PFSK-1 (cell line): ENCODE results near the gene NAV2.

Experiments
- FOXP2 ChIP-seq: optimal IDR thresholded peaks from 2 replicates; pipeline ENCODE3; 2011; ENCODE audit warnings: borderline replicate concordance, control low read depth, inconsistent platforms; ENCODE audit not compliant: insufficient read depth; ENCODE audit errors: extremely low read length, extremely low read depth
- POLR2AphosphoS5 ChIP-seq: IDR thresholded peaks from 2 replicates; pipeline ENCODE4 v1.6.1; 2012; ENCODE audit warnings: low read depth, mild to moderate bottlenecking, control low read depth, low read length, moderate library complexity
- SIN3A ChIP-seq: IDR thresholded peaks from 2 replicates; pipeline ENCODE4 v1.6.1; 2012; ENCODE audit warnings: mild to moderate bottlenecking, low read length, moderate library complexity, borderline replicate concordance; ENCODE audit not compliant: insufficient read depth
- TAF1 ChIP-seq: IDR thresholded peaks from 2 replicates; pipeline ENCODE4 v1.6.1; 2012; ENCODE audit warnings: low read length, control low read depth, borderline replicate concordance; ENCODE audit not compliant: insufficient read depth
- TF ChIP-seq, protein P1 (sequence below), 2 experiments: IDR thresholded peaks; 2 replicates each; pipeline versions ENCODE4 v1.6.1 to v1.8.0; 2011 to 2012; ENCODE audit warnings: low read depth in 2 of 2, low read length in 2 of 2, control low read depth in 1 of 2, inconsistent platforms in 1 of 2, mild to moderate bottlenecking in 1 of 2, moderate library complexity in 1 of 2; ENCODE audit not compliant: insufficient read depth in 1 of 2

Gene NAV2

DNA sequence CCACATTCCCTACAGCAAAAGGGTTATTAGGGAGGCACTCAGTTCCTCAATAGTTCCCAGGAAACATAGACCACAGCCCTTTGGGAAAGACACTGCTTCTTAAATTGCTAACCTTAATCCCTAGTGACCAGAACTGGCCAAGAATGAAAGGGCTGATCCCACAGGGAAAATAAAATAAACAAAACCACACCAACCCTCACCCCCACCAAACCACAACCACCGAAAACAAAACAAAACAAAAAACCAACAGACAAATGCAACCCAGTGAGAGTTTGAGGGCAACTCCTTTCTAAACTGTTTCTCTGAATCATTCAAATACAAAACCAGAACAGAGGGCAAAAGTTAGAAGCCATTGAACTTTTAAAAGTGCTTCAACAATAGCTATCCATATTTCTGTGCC lies 57.2 kb downstream of the NAV2 start:
- TF ChIP-seq POLR2AphosphoS5 = no peak
- no peak for TF ChIP-seq TAF1
- TF ChIP-seq FOXP2 = no peak

DNA sequence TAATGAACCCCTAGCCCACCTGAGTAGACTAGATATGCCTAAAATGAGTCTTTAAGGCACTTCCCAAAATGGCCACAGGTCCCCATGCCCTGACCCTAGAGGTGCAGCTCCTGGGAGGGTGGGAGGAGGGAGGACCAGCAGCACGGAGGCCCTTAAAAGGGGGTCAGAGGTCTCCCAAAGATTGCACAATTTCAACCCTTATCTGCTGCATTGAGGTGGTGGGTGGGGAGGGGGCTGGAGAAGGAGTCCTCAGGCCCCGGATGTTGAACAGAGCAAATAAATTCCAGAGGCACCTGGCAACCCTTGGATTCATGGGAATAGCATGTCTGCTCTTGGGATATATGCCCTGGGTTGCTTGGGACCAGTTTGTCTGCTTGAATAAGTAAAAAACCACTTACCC lies 57.6 kb downstream of the NAV2 start:
- TF ChIP-seq SIN3A (no peak), TAF1 (no peak), FOXP2 (no peak), POLR2AphosphoS5 (no peak)
- TF ChIP-seq, protein P1, sequence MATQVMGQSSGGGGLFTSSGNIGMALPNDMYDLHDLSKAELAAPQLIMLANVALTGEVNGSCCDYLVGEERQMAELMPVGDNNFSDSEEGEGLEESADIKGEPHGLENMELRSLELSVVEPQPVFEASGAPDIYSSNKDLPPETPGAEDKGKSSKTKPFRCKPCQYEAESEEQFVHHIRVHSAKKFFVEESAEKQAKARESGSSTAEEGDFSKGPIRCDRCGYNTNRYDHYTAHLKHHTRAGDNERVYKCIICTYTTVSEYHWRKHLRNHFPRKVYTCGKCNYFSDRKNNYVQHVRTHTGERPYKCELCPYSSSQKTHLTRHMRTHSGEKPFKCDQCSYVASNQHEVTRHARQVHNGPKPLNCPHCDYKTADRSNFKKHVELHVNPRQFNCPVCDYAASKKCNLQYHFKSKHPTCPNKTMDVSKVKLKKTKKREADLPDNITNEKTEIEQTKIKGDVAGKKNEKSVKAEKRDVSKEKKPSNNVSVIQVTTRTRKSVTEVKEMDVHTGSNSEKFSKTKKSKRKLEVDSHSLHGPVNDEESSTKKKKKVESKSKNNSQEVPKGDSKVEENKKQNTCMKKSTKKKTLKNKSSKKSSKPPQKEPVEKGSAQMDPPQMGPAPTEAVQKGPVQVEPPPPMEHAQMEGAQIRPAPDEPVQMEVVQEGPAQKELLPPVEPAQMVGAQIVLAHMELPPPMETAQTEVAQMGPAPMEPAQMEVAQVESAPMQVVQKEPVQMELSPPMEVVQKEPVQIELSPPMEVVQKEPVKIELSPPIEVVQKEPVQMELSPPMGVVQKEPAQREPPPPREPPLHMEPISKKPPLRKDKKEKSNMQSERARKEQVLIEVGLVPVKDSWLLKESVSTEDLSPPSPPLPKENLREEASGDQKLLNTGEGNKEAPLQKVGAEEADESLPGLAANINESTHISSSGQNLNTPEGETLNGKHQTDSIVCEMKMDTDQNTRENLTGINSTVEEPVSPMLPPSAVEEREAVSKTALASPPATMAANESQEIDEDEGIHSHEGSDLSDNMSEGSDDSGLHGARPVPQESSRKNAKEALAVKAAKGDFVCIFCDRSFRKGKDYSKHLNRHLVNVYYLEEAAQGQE (IDR thresholded peaks at IDR 0.05; ENCODE audit: insufficient read depth in 1 of 2, low read depth in 2 of 2, low read length in 2 of 2) = no peak

DNA sequence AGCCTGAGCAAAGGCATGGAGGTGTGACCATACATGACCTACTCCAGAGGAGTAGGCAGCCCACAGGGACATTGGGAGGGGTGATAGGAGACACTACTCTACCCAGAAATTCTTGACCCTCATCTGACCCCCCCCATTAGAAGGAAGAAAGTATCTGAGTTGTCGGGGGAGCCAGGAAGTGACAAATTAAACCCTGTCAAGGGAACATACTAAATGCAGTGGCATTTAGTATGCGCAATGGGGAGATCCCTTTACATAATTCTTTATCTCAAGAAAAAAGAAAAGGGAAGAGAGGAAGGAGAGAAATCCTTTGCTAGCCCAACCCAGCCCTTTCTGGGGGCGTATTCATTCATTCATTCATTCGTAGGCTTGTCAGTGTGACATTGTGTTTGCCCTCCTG lies 58.8 kb downstream of the NAV2 start:
- TF ChIP-seq POLR2AphosphoS5 (no peak), FOXP2 (no peak), TAF1 (no peak), SIN3A (no peak)
- TF ChIP-seq, protein P1 (IDR thresholded peaks at IDR 0.05; ENCODE audit: insufficient read depth in 1 of 2, low read depth in 2 of 2, low read length in 2 of 2) = no peak

DNA sequence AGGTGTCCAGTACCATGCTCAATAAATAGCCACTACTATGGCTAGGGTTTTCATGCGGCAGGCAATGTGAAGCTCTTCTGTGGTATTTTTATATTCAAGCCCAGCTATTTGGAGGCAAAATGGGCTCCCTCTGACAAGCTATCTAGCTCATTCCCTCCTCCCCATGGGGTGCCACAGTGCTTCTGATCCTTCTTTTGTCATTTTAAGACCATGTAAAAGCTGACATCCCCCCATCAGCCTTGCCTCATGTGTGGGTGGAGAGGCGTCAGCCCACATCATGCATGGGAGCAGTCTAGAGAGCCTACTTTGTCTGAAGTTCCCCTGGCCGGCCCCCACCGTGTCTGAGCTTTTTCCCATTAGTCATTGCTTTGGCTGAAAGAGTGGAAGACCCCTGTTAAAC lies 59.8 kb downstream of the NAV2 start:
- TF ChIP-seq SIN3A (no peak), TAF1 (no peak), FOXP2 (no peak), POLR2AphosphoS5 (no peak)
- TF ChIP-seq, protein P1 (IDR thresholded peaks at IDR 0.05; ENCODE audit: insufficient read depth in 1 of 2, low read depth in 2 of 2, low read length in 2 of 2) = no peak

DNA sequence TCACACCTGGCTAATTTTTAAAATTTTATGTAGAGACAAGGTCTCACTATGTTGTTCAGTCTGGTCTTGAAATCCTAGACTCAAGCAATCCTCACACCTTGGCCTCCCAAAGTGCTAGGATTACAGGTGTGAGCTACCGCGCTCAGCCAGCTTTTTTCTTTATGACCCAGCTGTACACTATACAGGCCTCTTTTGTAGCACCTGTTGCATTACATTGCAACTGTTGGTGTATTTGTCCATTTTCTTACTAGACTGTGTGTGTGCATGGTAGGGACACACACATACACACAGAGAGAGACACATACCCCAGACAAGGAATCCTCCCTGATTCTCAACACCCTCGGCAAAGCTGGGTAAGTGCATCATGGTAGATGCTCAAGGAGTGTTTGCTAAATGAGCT lies 61.7 kb downstream of the NAV2 start:
- no peak for TF ChIP-seq POLR2AphosphoS5
- TF ChIP-seq, protein P1 (IDR thresholded peaks at IDR 0.05; ENCODE audit: insufficient read depth in 1 of 2, low read depth in 2 of 2, low read length in 2 of 2) = no peak
- TF ChIP-seq TAF1 = no peak
- no peak for TF ChIP-seq FOXP2
- TF ChIP-seq SIN3A = no peak
